ENCODE data around the gene CLMN.

DNA sequence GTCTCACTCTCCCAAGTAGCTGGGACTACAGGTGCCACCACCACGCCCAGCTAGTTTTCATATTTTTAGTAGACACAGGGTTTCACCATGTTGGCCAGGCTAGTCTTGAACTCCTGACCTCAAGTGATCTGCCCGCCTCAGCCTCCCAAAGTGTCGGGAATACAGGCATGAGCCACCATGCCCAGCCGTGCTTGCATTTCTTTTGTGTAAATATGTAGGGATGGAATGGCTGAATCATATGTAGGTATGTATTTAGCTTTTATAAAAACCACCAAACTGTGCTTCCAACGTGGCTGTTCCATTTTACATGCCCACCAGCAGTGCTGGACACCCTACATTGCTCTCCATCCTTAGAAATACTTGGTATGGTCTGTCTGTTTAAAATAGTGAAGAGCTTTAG is 32.8 kb upstream of the CLMN start:
- TF ChIP-seq, protein P1, sequence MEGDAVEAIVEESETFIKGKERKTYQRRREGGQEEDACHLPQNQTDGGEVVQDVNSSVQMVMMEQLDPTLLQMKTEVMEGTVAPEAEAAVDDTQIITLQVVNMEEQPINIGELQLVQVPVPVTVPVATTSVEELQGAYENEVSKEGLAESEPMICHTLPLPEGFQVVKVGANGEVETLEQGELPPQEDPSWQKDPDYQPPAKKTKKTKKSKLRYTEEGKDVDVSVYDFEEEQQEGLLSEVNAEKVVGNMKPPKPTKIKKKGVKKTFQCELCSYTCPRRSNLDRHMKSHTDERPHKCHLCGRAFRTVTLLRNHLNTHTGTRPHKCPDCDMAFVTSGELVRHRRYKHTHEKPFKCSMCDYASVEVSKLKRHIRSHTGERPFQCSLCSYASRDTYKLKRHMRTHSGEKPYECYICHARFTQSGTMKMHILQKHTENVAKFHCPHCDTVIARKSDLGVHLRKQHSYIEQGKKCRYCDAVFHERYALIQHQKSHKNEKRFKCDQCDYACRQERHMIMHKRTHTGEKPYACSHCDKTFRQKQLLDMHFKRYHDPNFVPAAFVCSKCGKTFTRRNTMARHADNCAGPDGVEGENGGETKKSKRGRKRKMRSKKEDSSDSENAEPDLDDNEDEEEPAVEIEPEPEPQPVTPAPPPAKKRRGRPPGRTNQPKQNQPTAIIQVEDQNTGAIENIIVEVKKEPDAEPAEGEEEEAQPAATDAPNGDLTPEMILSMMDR (conservative IDR thresholded peaks at IDR 0.05; ENCODE audit: low read depth, low read length): no peak
- TF ChIP-seq EZH2 (IDR thresholded peaks at IDR 0.05; ENCODE audit: borderline replicate concordance, low read depth, low read length, poor library complexity, severe bottlenecking): no peak
